HG03575 (cell line): ENCODE measurements around the gene CRIM1.

Source experiments
- ATAC-seq: cut with Tn5 transposase; IDR thresholded peaks from one replicate; pipeline ENCODE4 v1.9.1; 2021; ENCODE audit not compliant: unreplicated experiment, insufficient number of reproducible peaks, low FRiP score; ENCODE audit errors: extremely low read depth

The CRIM1 gene

GRCh38 chr2:36389091-36389564 is 33.5 kb downstream of the CRIM1 start:
- no peak for ATAC-seq

- no peak for ATAC-seq
Observed at GRCh38 chr2:36389577-36389976, 34.0 kb downstream of the CRIM1 start.

GRCh38 chr2:36392571-36393255 is 37.1 kb downstream of the CRIM1 start:
- ATAC-seq = no peak

- ATAC-seq = no peak
Observed at GRCh38 chr2:36393738-36394256, 38.2 kb downstream of the CRIM1 start.

GRCh38 chr2:36394804-36395203 is 39.2 kb downstream of the CRIM1 start:
- ATAC-seq = no peak

- no peak for ATAC-seq
Observed at GRCh38 chr2:36395866-36396265, 40.3 kb downstream of the CRIM1 start.

- ATAC-seq = no peak
Observed at GRCh38 chr2:36396878-36397539, 41.4 kb downstream of the CRIM1 start.

- ATAC-seq = no peak
Observed at GRCh38 chr2:36397728-36398413, 42.3 kb downstream of the CRIM1 start.

- no peak for ATAC-seq
Observed at GRCh38 chr2:36399050-36399449, 43.5 kb downstream of the CRIM1 start.

GRCh38 chr2:36403675-36404230 is 48.2 kb downstream of the CRIM1 start:
- ATAC-seq = peak; percentile 51

GRCh38 chr2:36404318-36404717 is 48.7 kb downstream of the CRIM1 start:
- ATAC-seq = peak; percentile 8

GRCh38 chr2:36404754-36405153 is 49.2 kb downstream of the CRIM1 start:
- peak; percentile 38 for ATAC-seq

GRCh38 chr2:36405183-36405582 is 49.6 kb downstream of the CRIM1 start:
- no peak for ATAC-seq

- ATAC-seq = no peak
Observed at GRCh38 chr2:36406296-36406695, 50.7 kb downstream of the CRIM1 start.

- no peak for ATAC-seq
Observed at GRCh38 chr2:36407413-36407812, 51.8 kb downstream of the CRIM1 start.

- no peak for ATAC-seq
Observed at GRCh38 chr2:36408198-36408703, 52.7 kb downstream of the CRIM1 start.

GRCh38 chr2:36409335-36409734 is 53.8 kb downstream of the CRIM1 start:
- ATAC-seq = no peak

GRCh38 chr2:36409935-36410334 is 54.4 kb downstream of the CRIM1 start:
- no peak for ATAC-seq

GRCh38 chr2:36410681-36411080 is 55.1 kb downstream of the CRIM1 start:
- ATAC-seq = no peak
